ENCODE data around the gene CHPF2.

CHPF2 gene

GRCh38 chr7:151206914-151207313 is 25.4 kb upstream of the CHPF2 start:
- Histone ChIP-seq H3K4me3 (ENCODE audit: extremely low read depth, insufficient read depth, low read length, poor library complexity, severe bottlenecking) (no peak overlapping the region), H3K4me1 (ENCODE audit: control insufficient read depth, insufficient read depth, low read length, poor library complexity, severe bottlenecking) (no peaks in the 10 kb centered on the region), H3K27ac (ENCODE audit: low read depth, low read length, severe bottlenecking) (no peak overlapping the region), H3K9me3 (ENCODE audit: control insufficient read depth, low read length) (no peaks in the 10 kb centered on the region), H3K36me3 (ENCODE audit: control insufficient read depth, insufficient read depth, low read length) (peaks cover under 1% of the 10 kb centered on the region)
- WGBS, 2 experiments (ENCODE audit: insufficient coverage in 2 of 2), result 85 to 88% methylated on average over 6 to 8 of the region's 9 CpGs

GRCh38 chr7:151207315-151207714 is 25.0 kb upstream of the CHPF2 start:
- Histone ChIP-seq H3K4me3 (ENCODE audit: extremely low read depth, insufficient read depth, low read length, poor library complexity, severe bottlenecking) (no peak overlapping the region), H3K9me3 (ENCODE audit: control insufficient read depth, low read length) (no peaks in the 10 kb centered on the region), H3K4me1 (ENCODE audit: control insufficient read depth, insufficient read depth, low read length, poor library complexity, severe bottlenecking) (no peaks in the 10 kb centered on the region), H3K27ac (ENCODE audit: low read depth, low read length, severe bottlenecking) (no peak overlapping the region), H3K36me3 (ENCODE audit: control insufficient read depth, insufficient read depth, low read length) (peaks cover 4% of the 10 kb centered on the region)
- 82 to 89% methylated on average over 7 of the region's 9 CpGs for WGBS, 2 experiments (ENCODE audit: insufficient coverage in 2 of 2)

- Histone ChIP-seq H3K27ac (ENCODE audit: low read depth, low read length, severe bottlenecking) (no peak overlapping the region), H3K4me3 (ENCODE audit: extremely low read depth, insufficient read depth, low read length, poor library complexity, severe bottlenecking) (no peak overlapping the region), H3K4me1 (ENCODE audit: control insufficient read depth, insufficient read depth, low read length, poor library complexity, severe bottlenecking) (no peaks in the 10 kb centered on the region), H3K36me3 (ENCODE audit: control insufficient read depth, insufficient read depth, low read length) (peaks cover 8% of the 10 kb centered on the region), H3K9me3 (ENCODE audit: control insufficient read depth, low read length) (no peaks in the 10 kb centered on the region)
- WGBS, 2 experiments (ENCODE audit: insufficient coverage in 2 of 2), result 88 to 89% methylated on average over 12 of the region's 12 CpGs
Measured at GRCh38 chr7:151207804-151208203, 24.5 kb upstream of the CHPF2 start.

GRCh38 chr7:151208253-151208862 is 23.9 kb upstream of the CHPF2 start:
- Histone ChIP-seq H3K4me1 (ENCODE audit: control insufficient read depth, insufficient read depth, low read length, poor library complexity, severe bottlenecking) (no peaks in the 10 kb centered on the region), H3K27ac (ENCODE audit: low read depth, low read length, severe bottlenecking) (no peak overlapping the region), H3K36me3 (ENCODE audit: control insufficient read depth, insufficient read depth, low read length) (peaks cover 10% of the 10 kb centered on the region), H3K4me3 (ENCODE audit: extremely low read depth, insufficient read depth, low read length, poor library complexity, severe bottlenecking) (no peak overlapping the region), H3K9me3 (ENCODE audit: control insufficient read depth, low read length) (no peaks in the 10 kb centered on the region)
- 80 to 87% methylated on average over 6 to 7 of the region's 9 CpGs for whole genome bisulfite sequencing, 2 experiments (ENCODE audit: insufficient coverage in 2 of 2)

- Histone ChIP-seq H3K36me3 (ENCODE audit: control insufficient read depth, insufficient read depth, low read length) (peaks cover 21% of the 10 kb centered on the region), H3K4me1 (ENCODE audit: control insufficient read depth, insufficient read depth, low read length, poor library complexity, severe bottlenecking) (no peaks in the 10 kb centered on the region), H3K9me3 (ENCODE audit: control insufficient read depth, low read length) (no peaks in the 10 kb centered on the region), H3K27ac (ENCODE audit: low read depth, low read length, severe bottlenecking) (no peak overlapping the region), H3K4me3 (ENCODE audit: extremely low read depth, insufficient read depth, low read length, poor library complexity, severe bottlenecking) (no peak overlapping the region)
- 91 to 94% methylated on average over 6 of the region's 6 CpGs for WGBS, 2 experiments (ENCODE audit: insufficient coverage in 2 of 2)
Measured at GRCh38 chr7:151209588-151209987, 22.7 kb upstream of the CHPF2 start.

GRCh38 chr7:151210087-151210854 is 22.0 kb upstream of the CHPF2 start, which contains the start of gene H2BK1:
Gene H2BK1 (minus strand): TSS chr7:151210488. CDS start chr7:151210318, 170 bp downstream.
- Histone ChIP-seq H3K4me3 (ENCODE audit: extremely low read depth, insufficient read depth, low read length, poor library complexity, severe bottlenecking) (no peak within 1 kb of the TSS), H3K9me3 (ENCODE audit: control insufficient read depth, low read length) (no peaks in the 10 kb centered on the region), H3K27ac (ENCODE audit: low read depth, low read length, severe bottlenecking) (no peak within 1 kb of the TSS), H3K36me3 (ENCODE audit: control insufficient read depth, insufficient read depth, low read length) (peaks cover 28% of the 10 kb centered on the region), H3K4me1 (ENCODE audit: control insufficient read depth, insufficient read depth, low read length, poor library complexity, severe bottlenecking) (no peaks in the 10 kb centered on the region)
- WGBS, 2 experiments (ENCODE audit: insufficient coverage in 2 of 2), result 80 to 100% methylated on average over 8 to 9 of the region's 17 CpGs

- no peak overlapping the region for H3K27ac ChIP-seq (ENCODE audit: low read depth, low read length, severe bottlenecking)
- H3K9me3 ChIP-seq (ENCODE audit: control insufficient read depth, low read length), result no peaks in the 10 kb centered on the region
- no peak overlapping the region for H3K4me3 ChIP-seq (ENCODE audit: extremely low read depth, insufficient read depth, low read length, poor library complexity, severe bottlenecking)
- peaks cover 38% of the 10 kb centered on the region for H3K36me3 ChIP-seq (ENCODE audit: control insufficient read depth, insufficient read depth, low read length)
- 83 to 100% methylated on average over 1 of the region's 3 CpGs for WGBS, 2 experiments (ENCODE audit: insufficient coverage in 2 of 2)
- no peaks in the 10 kb centered on the region for H3K4me1 ChIP-seq (ENCODE audit: control insufficient read depth, insufficient read depth, low read length, poor library complexity, severe bottlenecking)
Measured at GRCh38 chr7:151211155-151211772, 21.0 kb upstream of the CHPF2 start.

GRCh38 chr7:151212626-151213025 is 19.7 kb upstream of the CHPF2 start:
- 80 to 90% methylated on average over 5 of the region's 5 CpGs for WGBS, 2 experiments (ENCODE audit: insufficient coverage in 2 of 2)
- no peaks in the 10 kb centered on the region for H3K9me3 ChIP-seq (ENCODE audit: control insufficient read depth, low read length)
- H3K4me1 ChIP-seq (ENCODE audit: control insufficient read depth, insufficient read depth, low read length, poor library complexity, severe bottlenecking), result no peaks in the 10 kb centered on the region
- H3K27ac ChIP-seq (ENCODE audit: low read depth, low read length, severe bottlenecking), result no peak overlapping the region
- peaks cover 51% of the 10 kb centered on the region for H3K36me3 ChIP-seq (ENCODE audit: control insufficient read depth, insufficient read depth, low read length)
- no peak overlapping the region for H3K4me3 ChIP-seq (ENCODE audit: extremely low read depth, insufficient read depth, low read length, poor library complexity, severe bottlenecking)

GRCh38 chr7:151213826-151214225 is 18.5 kb upstream of the CHPF2 start:
- WGBS, 2 experiments (ENCODE audit: insufficient coverage in 2 of 2), result 89 to 100% methylated on average over 3 of the region's 3 CpGs
- H3K9me3 ChIP-seq (ENCODE audit: control insufficient read depth, low read length), result no peaks in the 10 kb centered on the region
- no peaks in the 10 kb centered on the region for H3K4me1 ChIP-seq (ENCODE audit: control insufficient read depth, insufficient read depth, low read length, poor library complexity, severe bottlenecking)
- H3K36me3 ChIP-seq (ENCODE audit: control insufficient read depth, insufficient read depth, low read length), result peaks cover 63% of the 10 kb centered on the region
- H3K27ac ChIP-seq (ENCODE audit: low read depth, low read length, severe bottlenecking), result no peak overlapping the region
- H3K4me3 ChIP-seq (ENCODE audit: extremely low read depth, insufficient read depth, low read length, poor library complexity, severe bottlenecking), result no peak overlapping the region

- H3K36me3 ChIP-seq (ENCODE audit: control insufficient read depth, insufficient read depth, low read length), result peaks cover 78% of the 10 kb centered on the region
- H3K4me3 ChIP-seq (ENCODE audit: extremely low read depth, insufficient read depth, low read length, poor library complexity, severe bottlenecking), result no peak overlapping the region
- no peaks in the 10 kb centered on the region for H3K4me1 ChIP-seq (ENCODE audit: control insufficient read depth, insufficient read depth, low read length, poor library complexity, severe bottlenecking)
- no peak overlapping the region for H3K27ac ChIP-seq (ENCODE audit: low read depth, low read length, severe bottlenecking)
- 98 to 100% methylated on average over 4 of the region's 5 CpGs for WGBS, 2 experiments (ENCODE audit: insufficient coverage in 2 of 2)
- H3K9me3 ChIP-seq (ENCODE audit: control insufficient read depth, low read length), result no peaks in the 10 kb centered on the region
Measured at GRCh38 chr7:151215396-151215795, 16.9 kb upstream of the CHPF2 start.

GRCh38 chr7:151218170-151218569 is 14.1 kb upstream of the CHPF2 start:
- Histone ChIP-seq H3K4me1 (ENCODE audit: control insufficient read depth, insufficient read depth, low read length, poor library complexity, severe bottlenecking) (no peaks in the 10 kb centered on the region), H3K9me3 (ENCODE audit: control insufficient read depth, low read length) (no peaks in the 10 kb centered on the region), H3K36me3 (ENCODE audit: control insufficient read depth, insufficient read depth, low read length) (peaks cover 97% of the 10 kb centered on the region), H3K4me3 (ENCODE audit: extremely low read depth, insufficient read depth, low read length, poor library complexity, severe bottlenecking) (no peak overlapping the region), H3K27ac (ENCODE audit: low read depth, low read length, severe bottlenecking) (no peak overlapping the region)
- WGBS, 2 experiments (ENCODE audit: insufficient coverage in 2 of 2), result 80 to 97% methylated on average over 2 to 5 of the region's 9 CpGs

Data from mesodermal cell (in vitro differentiated cells).